ENCODE results near the gene ATP2A3.

The ATP2A3 gene

DNA sequence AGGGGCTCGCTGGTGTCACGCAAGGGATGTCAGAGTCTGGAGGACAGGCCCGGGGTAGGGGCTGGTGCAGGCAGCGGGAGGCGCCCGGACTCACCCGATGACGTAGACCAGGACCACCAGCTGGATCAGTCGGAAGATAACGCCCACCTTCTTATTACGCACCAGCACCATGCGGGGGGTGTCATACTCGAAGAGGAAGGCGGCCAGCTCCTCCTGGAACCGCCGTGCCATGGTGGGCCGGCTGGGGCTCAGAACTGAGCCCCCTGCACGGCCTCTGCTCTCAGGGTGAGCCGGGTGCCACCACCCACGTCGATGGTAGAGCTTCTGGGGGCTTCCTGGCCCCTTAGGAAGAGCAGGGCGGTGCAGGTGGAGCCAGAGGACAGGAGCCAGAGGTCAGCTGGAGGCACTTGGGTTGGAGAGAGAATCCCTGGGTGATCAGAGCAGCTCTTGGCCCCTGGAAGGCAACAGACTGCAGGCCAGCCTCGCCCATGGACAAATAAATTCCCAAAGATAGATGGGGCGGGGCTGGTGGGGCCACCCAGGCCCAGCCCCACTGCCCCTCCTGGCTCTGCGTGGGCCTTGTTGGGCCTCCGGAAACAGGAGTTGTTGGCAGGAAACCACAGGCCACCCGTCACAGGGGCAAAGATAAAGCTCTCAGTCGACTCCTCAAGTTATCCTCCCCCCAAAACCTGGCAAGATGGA lies 48.1 kb downstream of the ATP2A3 start, which contains the start of gene P2RX1:
Gene P2RX1, minus strand, starts transcription at position 471 of the 702 bp plus-strand sequence. Its CDS starts 240 bp downstream, at position 231.
- FAIRE-seq (no peak), DNase-seq (ENCODE audit: insufficient read length, low spot score) (no peak)
- TF ChIP-seq, protein P1, sequence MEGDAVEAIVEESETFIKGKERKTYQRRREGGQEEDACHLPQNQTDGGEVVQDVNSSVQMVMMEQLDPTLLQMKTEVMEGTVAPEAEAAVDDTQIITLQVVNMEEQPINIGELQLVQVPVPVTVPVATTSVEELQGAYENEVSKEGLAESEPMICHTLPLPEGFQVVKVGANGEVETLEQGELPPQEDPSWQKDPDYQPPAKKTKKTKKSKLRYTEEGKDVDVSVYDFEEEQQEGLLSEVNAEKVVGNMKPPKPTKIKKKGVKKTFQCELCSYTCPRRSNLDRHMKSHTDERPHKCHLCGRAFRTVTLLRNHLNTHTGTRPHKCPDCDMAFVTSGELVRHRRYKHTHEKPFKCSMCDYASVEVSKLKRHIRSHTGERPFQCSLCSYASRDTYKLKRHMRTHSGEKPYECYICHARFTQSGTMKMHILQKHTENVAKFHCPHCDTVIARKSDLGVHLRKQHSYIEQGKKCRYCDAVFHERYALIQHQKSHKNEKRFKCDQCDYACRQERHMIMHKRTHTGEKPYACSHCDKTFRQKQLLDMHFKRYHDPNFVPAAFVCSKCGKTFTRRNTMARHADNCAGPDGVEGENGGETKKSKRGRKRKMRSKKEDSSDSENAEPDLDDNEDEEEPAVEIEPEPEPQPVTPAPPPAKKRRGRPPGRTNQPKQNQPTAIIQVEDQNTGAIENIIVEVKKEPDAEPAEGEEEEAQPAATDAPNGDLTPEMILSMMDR (IDR thresholded peaks at IDR 0.05; ENCODE audit: insufficient read depth, missing control alignments): no peak

- TF ChIP-seq, protein P1 (IDR thresholded peaks at IDR 0.05; ENCODE audit: insufficient read depth, missing control alignments): no peak
- FAIRE-seq (no peak), DNase-seq (ENCODE audit: insufficient read length, low spot score) (no peak)
These were observed 48.6 kb downstream of the ATP2A3 start for GRCh38 chr17:3915581-3915994.

DNA sequence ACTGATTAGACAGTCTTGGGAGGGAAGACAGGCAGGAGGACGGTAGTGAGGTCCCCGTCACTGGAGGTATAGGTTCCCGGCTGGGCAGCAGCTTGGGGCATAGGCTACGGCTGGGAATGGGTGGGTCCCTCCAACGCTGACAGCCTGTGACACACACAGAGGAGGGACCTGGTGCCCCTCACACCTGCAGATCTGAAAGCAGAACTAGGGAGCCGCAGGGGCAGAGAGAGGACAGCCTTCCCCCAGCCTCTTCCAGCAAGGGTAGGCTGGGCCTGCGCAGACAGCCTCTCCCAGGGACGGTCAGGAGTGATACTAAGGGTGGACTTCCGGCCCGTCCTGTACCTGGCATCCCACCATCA lies 49.9 kb downstream of the ATP2A3 start:
- DNase-seq (ENCODE audit: insufficient read length, low spot score): no peak
- FAIRE-seq: no peak
- TF ChIP-seq, protein P1 (IDR thresholded peaks at IDR 0.05; ENCODE audit: insufficient read depth, missing control alignments): no peak

DNA sequence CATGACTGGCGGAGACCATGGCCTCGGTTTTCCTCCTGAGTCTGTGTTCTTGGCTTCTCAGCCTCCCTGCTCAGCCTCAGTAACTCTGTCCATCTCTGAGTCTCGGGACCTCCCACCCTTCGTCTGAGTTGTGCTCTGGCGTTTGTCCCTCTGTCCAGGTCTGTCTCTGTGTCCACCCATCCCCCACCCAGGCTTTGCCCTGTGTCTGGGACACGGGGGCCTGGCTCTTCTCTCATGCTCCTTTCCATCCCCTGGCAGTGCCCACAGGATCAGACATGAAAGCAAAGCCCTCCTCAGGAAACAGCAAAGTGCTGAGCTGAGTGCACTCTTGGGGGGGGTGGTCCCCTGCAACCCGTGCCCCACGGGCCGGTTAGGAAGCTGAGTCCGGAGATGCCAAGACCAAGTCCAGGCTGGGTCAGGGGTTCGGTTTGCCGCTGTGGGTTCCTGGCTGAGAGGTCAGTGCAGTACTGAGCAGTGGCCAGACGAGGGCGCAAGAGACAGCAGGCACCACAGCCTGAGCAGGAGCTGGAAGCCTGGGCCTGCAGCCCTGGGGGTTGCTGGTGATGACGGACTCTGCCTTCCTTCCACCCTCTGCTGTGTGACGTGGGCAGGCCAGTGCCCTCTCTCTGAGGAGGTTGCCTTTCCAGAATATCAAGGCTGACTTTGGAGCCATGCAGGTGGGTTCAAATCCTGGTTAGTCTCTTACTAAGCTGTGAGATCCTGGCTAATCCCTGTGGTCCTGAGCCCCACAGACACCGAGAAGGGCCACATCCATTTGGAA lies 50.5 kb downstream of the ATP2A3 start:
- TF ChIP-seq, protein P1 (IDR thresholded peaks at IDR 0.05; ENCODE audit: insufficient read depth, missing control alignments): peak; percentile 69
- FAIRE-seq (no peak), DNase-seq (ENCODE audit: insufficient read length, low spot score) (peak; percentile 82)

DNA sequence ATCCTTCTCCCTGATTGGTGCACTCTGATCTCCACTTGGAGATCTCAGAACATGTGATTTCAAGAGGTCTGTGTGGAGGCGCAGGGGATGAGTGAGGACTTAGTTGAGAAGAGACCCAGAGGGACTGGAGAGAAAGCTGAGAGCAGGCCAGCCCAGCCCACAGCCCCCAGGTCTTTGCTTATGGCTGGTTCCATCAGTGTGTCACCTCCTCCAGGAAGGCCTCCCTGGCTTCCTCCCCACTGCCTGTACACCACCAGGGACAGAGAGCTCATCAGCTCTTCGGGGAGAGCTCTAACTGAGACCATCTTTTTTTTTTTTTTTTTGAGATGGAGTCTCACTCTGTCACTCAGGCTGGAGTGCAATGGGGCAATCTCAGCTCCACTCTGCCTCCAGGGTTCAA lies 51.4 kb downstream of the ATP2A3 start:
- TF ChIP-seq, protein P1 (IDR thresholded peaks at IDR 0.05; ENCODE audit: insufficient read depth, missing control alignments): no peak
- DNase-seq (ENCODE audit: insufficient read length, low spot score) (no peak), FAIRE-seq (no peak)

DNA sequence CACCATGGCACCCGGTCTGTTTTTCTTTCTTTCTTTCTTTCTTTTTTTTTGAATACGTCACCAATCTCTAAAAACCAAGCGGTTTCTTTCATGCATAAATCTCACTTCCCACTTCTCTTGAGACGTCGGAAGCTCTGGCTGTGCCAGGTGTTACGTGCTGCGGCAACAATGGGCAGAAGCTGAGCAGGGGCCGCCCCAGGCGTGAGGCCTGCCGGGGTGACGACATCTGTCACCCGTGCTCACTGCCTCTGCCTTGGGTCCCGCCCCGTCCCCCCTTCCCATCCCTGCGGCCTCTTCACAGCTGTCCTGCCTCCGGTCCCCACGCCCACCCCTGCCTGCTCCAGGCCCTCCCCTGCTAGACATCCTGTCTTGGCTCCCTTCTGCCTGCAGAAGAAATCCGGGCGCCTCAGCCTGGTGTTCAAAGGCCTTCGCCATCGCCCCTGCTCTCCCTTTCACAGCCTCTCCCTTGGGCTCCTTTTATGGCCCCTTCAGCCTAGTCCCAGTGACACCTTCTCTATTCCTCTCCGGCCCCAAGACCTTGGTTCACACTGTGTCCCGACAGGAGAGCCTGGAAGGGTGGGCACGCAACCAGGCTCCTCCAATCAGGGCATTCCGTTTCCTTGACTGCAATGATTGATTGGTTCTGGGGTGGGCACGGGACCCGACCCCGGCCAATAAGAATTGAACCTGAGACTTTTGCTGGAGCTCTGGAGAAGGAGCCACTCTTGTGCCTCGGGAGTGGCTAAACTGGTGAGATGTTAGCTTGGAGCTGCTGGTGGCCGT lies 52.8 kb downstream of the ATP2A3 start:
- no peak for DNase-seq (ENCODE audit: insufficient read length, low spot score)
- no peak for FAIRE-seq
- TF ChIP-seq, protein P1 (IDR thresholded peaks at IDR 0.05; ENCODE audit: insufficient read depth, missing control alignments): no peak

All from D721Med (cell line).